ENCODE measurements around the gene CORO2A. TPM values are rescaled to one million over a fixed set of nuclear protein-coding genes. Genes with fewer than 3 reads are reported as not detected.

Gene CORO2A
- total RNA-seq, 4 donors from 2014 or later, result 2.8 to 4.6 (median 4.2) TPM

GRCh38 chr9:98189412-98189811 is 3.0 kb downstream of the CORO2A start:
- Histone ChIP-seq H3K4me3 (no peak overlapping the region), H3K27me3 (no peaks in the 10 kb centered on the region), H3K9me3 (no peaks in the 10 kb centered on the region), H3K27ac (no peak overlapping the region), H3K36me3 (no peaks in the 10 kb centered on the region), H3K4me1 (no peaks in the 10 kb centered on the region)
- DNase-seq, result no peak
- TF ChIP-seq CTCF (IDR thresholded peaks at IDR 0.05), result no peak
- no peak for TF ChIP-seq POLR2A (IDR thresholded peaks at IDR 0.05)
- intact Hi-C loops (cut with DNase I; ENCODE audit: low total_unique reads), result no loop called here

- intact Hi-C loops (cut with DNase I; ENCODE audit: low total_unique reads), result no loop called here
- Histone ChIP-seq H3K36me3 (no peaks in the 10 kb centered on the region), H3K27ac (no peak overlapping the region), H3K4me3 (no peak overlapping the region), H3K9me3 (no peaks in the 10 kb centered on the region), H3K4me1 (no peaks in the 10 kb centered on the region), H3K27me3 (no peaks in the 10 kb centered on the region)
- DNase-seq, result no peak
- TF ChIP-seq POLR2A (IDR thresholded peaks at IDR 0.05) (no peak), CTCF (IDR thresholded peaks at IDR 0.05) (no peak)
These were observed 4.5 kb downstream of the CORO2A start for GRCh38 chr9:98187926-98188325.

- intact Hi-C loops (cut with DNase I; ENCODE audit: low total_unique reads), result no loop called here
- H3K4me3 ChIP-seq, result no peak overlapping the region
- TF ChIP-seq POLR2A (IDR thresholded peaks at IDR 0.05), result no peak
- TF ChIP-seq CTCF (IDR thresholded peaks at IDR 0.05), result no peak
- H3K27ac ChIP-seq, result no peak overlapping the region
- no peaks in the 10 kb centered on the region for H3K9me3 ChIP-seq
- H3K4me1 ChIP-seq, result no peaks in the 10 kb centered on the region
- DNase-seq, result no peak
- no peaks in the 10 kb centered on the region for H3K36me3 ChIP-seq
- no peaks in the 10 kb centered on the region for H3K27me3 ChIP-seq
These were observed 6.2 kb downstream of the CORO2A start for GRCh38 chr9:98186236-98186635.

GRCh38 chr9:98185611-98186171 is 6.7 kb downstream of the CORO2A start:
- Histone ChIP-seq H3K36me3 (no peaks in the 10 kb centered on the region), H3K9me3 (no peaks in the 10 kb centered on the region), H3K4me3 (no peak overlapping the region), H3K4me1 (no peaks in the 10 kb centered on the region), H3K27ac (no peak overlapping the region), H3K27me3 (no peaks in the 10 kb centered on the region)
- DNase-seq, result no peak
- intact Hi-C loops (cut with DNase I; ENCODE audit: low total_unique reads), result no loop called here
- TF ChIP-seq CTCF (IDR thresholded peaks at IDR 0.05), result no peak
- no peak for TF ChIP-seq POLR2A (IDR thresholded peaks at IDR 0.05)

- Histone ChIP-seq H3K27me3 (no peaks in the 10 kb centered on the region), H3K4me1 (no peaks in the 10 kb centered on the region), H3K27ac (no peak overlapping the region), H3K36me3 (no peaks in the 10 kb centered on the region), H3K4me3 (no peak overlapping the region), H3K9me3 (no peaks in the 10 kb centered on the region)
- TF ChIP-seq POLR2A (IDR thresholded peaks at IDR 0.05), result no peak
- no peak for TF ChIP-seq CTCF (IDR thresholded peaks at IDR 0.05)
- no peak for DNase-seq
- intact Hi-C loops (cut with DNase I; ENCODE audit: low total_unique reads), result no loop called here
These were observed 7.3 kb downstream of the CORO2A start for GRCh38 chr9:98185021-98185567.
